ENCODE results near the gene CADM1. TPM values are rescaled to one million over a fixed set of nuclear protein-coding genes. Genes with fewer than 3 reads are reported as not detected.

The CADM1 gene
- total RNA-seq, 1 donor from 2014 or later, result not detected

GRCh38 chr11:115191761-115192160 is 312.5 kb downstream of the CADM1 start:
- DNase-seq (ENCODE audit: low spot score), result no peak
- no peaks in the 10 kb centered on the region for H3K36me3 Mint-ChIP-seq (ENCODE audit: low read depth)
- peaks cover 12% of the 10 kb centered on the region for H3K4me1 Mint-ChIP-seq (ENCODE audit: low read depth)
- no peaks in the 10 kb centered on the region for H3K9me3 Mint-ChIP-seq
- peaks cover 11% of the 10 kb centered on the region for H3K27me3 Mint-ChIP-seq (ENCODE audit: insufficient read depth)
- intact Hi-C loops (cut with micrococcal nuclease), result no loop called here
- no peak overlapping the region for H3K27ac Mint-ChIP-seq
- no peak overlapping the region for H3K4me3 Mint-ChIP-seq

GRCh38 chr11:115190196-115190595 is 314.0 kb downstream of the CADM1 start:
- peaks cover 15% of the 10 kb centered on the region for H3K27me3 Mint-ChIP-seq (ENCODE audit: insufficient read depth)
- H3K36me3 Mint-ChIP-seq (ENCODE audit: low read depth), result no peaks in the 10 kb centered on the region
- no peaks in the 10 kb centered on the region for H3K9me3 Mint-ChIP-seq
- no peak for DNase-seq (ENCODE audit: low spot score)
- H3K4me1 Mint-ChIP-seq (ENCODE audit: low read depth), result peaks cover 12% of the 10 kb centered on the region
- intact Hi-C loops (cut with micrococcal nuclease), result no loop called here
- no peak overlapping the region for H3K27ac Mint-ChIP-seq
- no peak overlapping the region for H3K4me3 Mint-ChIP-seq

- no peak for DNase-seq (ENCODE audit: low spot score)
- intact Hi-C loops (cut with micrococcal nuclease), result no loop called here
- Mint-ChIP-seq H3K4me3 (no peak overlapping the region), H3K27ac (no peak overlapping the region), H3K36me3 (ENCODE audit: low read depth) (no peaks in the 10 kb centered on the region), H3K27me3 (ENCODE audit: insufficient read depth) (peaks cover 13% of the 10 kb centered on the region), H3K9me3 (no peaks in the 10 kb centered on the region), H3K4me1 (ENCODE audit: low read depth) (peaks cover 3% of the 10 kb centered on the region)
Measured at GRCh38 chr11:115188898-115189278, 315.3 kb downstream of the CADM1 start.

GRCh38 chr11:115188188-115188897 is 315.9 kb downstream of the CADM1 start:
- Mint-ChIP-seq H3K4me1 (ENCODE audit: low read depth) (no peaks in the 10 kb centered on the region), H3K27me3 (ENCODE audit: insufficient read depth) (peaks cover 13% of the 10 kb centered on the region), H3K4me3 (no peak overlapping the region), H3K36me3 (ENCODE audit: low read depth) (no peaks in the 10 kb centered on the region), H3K27ac (no peak overlapping the region), H3K9me3 (no peaks in the 10 kb centered on the region)
- intact Hi-C loops (cut with micrococcal nuclease), result no loop called here
- DNase-seq (ENCODE audit: low spot score), result no peak

- H3K9me3 Mint-ChIP-seq, result no peaks in the 10 kb centered on the region
- intact Hi-C loops (cut with micrococcal nuclease), result no loop called here
- peaks cover 12% of the 10 kb centered on the region for H3K27me3 Mint-ChIP-seq (ENCODE audit: insufficient read depth)
- DNase-seq (ENCODE audit: low spot score), result no peak
- H3K4me3 Mint-ChIP-seq, result no peak overlapping the region
- H3K27ac Mint-ChIP-seq, result no peak overlapping the region
- no peaks in the 10 kb centered on the region for H3K4me1 Mint-ChIP-seq (ENCODE audit: low read depth)
- H3K36me3 Mint-ChIP-seq (ENCODE audit: low read depth), result no peaks in the 10 kb centered on the region
Measured at GRCh38 chr11:115185931-115186330, 318.3 kb downstream of the CADM1 start.

GRCh38 chr11:115185507-115185906 is 318.7 kb downstream of the CADM1 start:
- Mint-ChIP-seq H3K36me3 (ENCODE audit: low read depth) (no peaks in the 10 kb centered on the region), H3K4me1 (ENCODE audit: low read depth) (no peaks in the 10 kb centered on the region), H3K4me3 (no peak overlapping the region), H3K27me3 (ENCODE audit: insufficient read depth) (peaks cover 14% of the 10 kb centered on the region), H3K9me3 (no peaks in the 10 kb centered on the region), H3K27ac (no peak overlapping the region)
- intact Hi-C loops (cut with micrococcal nuclease), result no loop called here
- no peak for DNase-seq (ENCODE audit: low spot score)

- intact Hi-C loops (cut with micrococcal nuclease), result no loop called here
- DNase-seq (ENCODE audit: low spot score), result no peak
- Mint-ChIP-seq H3K4me3 (no peak overlapping the region), H3K27me3 (ENCODE audit: insufficient read depth) (peaks cover 19% of the 10 kb centered on the region), H3K36me3 (ENCODE audit: low read depth) (no peaks in the 10 kb centered on the region), H3K27ac (no peak overlapping the region), H3K9me3 (no peaks in the 10 kb centered on the region), H3K4me1 (ENCODE audit: low read depth) (no peaks in the 10 kb centered on the region)
Measured at GRCh38 chr11:115184901-115185300, 319.3 kb downstream of the CADM1 start.

- H3K36me3 Mint-ChIP-seq (ENCODE audit: low read depth), result no peaks in the 10 kb centered on the region
- peaks cover 19% of the 10 kb centered on the region for H3K27me3 Mint-ChIP-seq (ENCODE audit: insufficient read depth)
- no peaks in the 10 kb centered on the region for H3K9me3 Mint-ChIP-seq
- H3K27ac Mint-ChIP-seq, result no peak overlapping the region
- no peaks in the 10 kb centered on the region for H3K4me1 Mint-ChIP-seq (ENCODE audit: low read depth)
- no peak for DNase-seq (ENCODE audit: low spot score)
- H3K4me3 Mint-ChIP-seq, result no peak overlapping the region
- intact Hi-C loops (cut with micrococcal nuclease), result no loop called here
Measured at GRCh38 chr11:115183830-115184229, 320.4 kb downstream of the CADM1 start.

- Mint-ChIP-seq H3K9me3 (no peaks in the 10 kb centered on the region), H3K36me3 (ENCODE audit: low read depth) (no peaks in the 10 kb centered on the region), H3K4me1 (ENCODE audit: low read depth) (no peaks in the 10 kb centered on the region), H3K4me3 (no peak overlapping the region), H3K27ac (no peak overlapping the region), H3K27me3 (ENCODE audit: insufficient read depth) (peaks cover 19% of the 10 kb centered on the region)
- DNase-seq (ENCODE audit: low spot score), result no peak
- intact Hi-C loops (cut with micrococcal nuclease), result no loop called here
Measured at GRCh38 chr11:115183136-115183535, 321.1 kb downstream of the CADM1 start.

- intact Hi-C loops (cut with micrococcal nuclease), result no loop called here
- DNase-seq (ENCODE audit: low spot score), result no peak
Measured at GRCh38 chr11:115182282-115182955, 321.8 kb downstream of the CADM1 start.

GRCh38 chr11:115181538-115181937 is 322.7 kb downstream of the CADM1 start:
- intact Hi-C loops (cut with micrococcal nuclease), result no loop called here
- H3K9me3 Mint-ChIP-seq, result no peaks in the 10 kb centered on the region
- no peaks in the 10 kb centered on the region for H3K4me1 Mint-ChIP-seq (ENCODE audit: low read depth)
- no peaks in the 10 kb centered on the region for H3K36me3 Mint-ChIP-seq (ENCODE audit: low read depth)
- peaks cover 23% of the 10 kb centered on the region for H3K27me3 Mint-ChIP-seq (ENCODE audit: insufficient read depth)
- H3K4me3 Mint-ChIP-seq, result no peak overlapping the region
- no peak overlapping the region for H3K27ac Mint-ChIP-seq
- no peak for DNase-seq (ENCODE audit: low spot score)

More at GRCh38 chr11:115182282-115182955, 321.8 kb downstream of the CADM1 start:
- Mint-ChIP-seq H3K4me3 (no peak overlapping the region), H3K4me1 (ENCODE audit: low read depth) (no peaks in the 10 kb centered on the region), H3K9me3 (no peaks in the 10 kb centered on the region), H3K27ac (no peak overlapping the region), H3K36me3 (ENCODE audit: low read depth) (no peaks in the 10 kb centered on the region), H3K27me3 (ENCODE audit: insufficient read depth) (peaks cover 22% of the 10 kb centered on the region)

GRCh38 chr11:115180272-115180671 is 323.9 kb downstream of the CADM1 start:
- Mint-ChIP-seq H3K27ac (no peak overlapping the region), H3K36me3 (ENCODE audit: low read depth) (no peaks in the 10 kb centered on the region), H3K4me3 (no peak overlapping the region), H3K4me1 (ENCODE audit: low read depth) (no peaks in the 10 kb centered on the region), H3K27me3 (ENCODE audit: insufficient read depth) (peaks cover 22% of the 10 kb centered on the region), H3K9me3 (no peaks in the 10 kb centered on the region)
- no peak for DNase-seq (ENCODE audit: low spot score)
- intact Hi-C loops (cut with micrococcal nuclease), result no loop called here

GRCh38 chr11:115179636-115180035 is 324.6 kb downstream of the CADM1 start:
- Mint-ChIP-seq H3K4me1 (ENCODE audit: low read depth) (no peaks in the 10 kb centered on the region), H3K9me3 (no peaks in the 10 kb centered on the region), H3K27ac (no peak overlapping the region), H3K4me3 (no peak overlapping the region), H3K27me3 (ENCODE audit: insufficient read depth) (peaks cover 21% of the 10 kb centered on the region), H3K36me3 (ENCODE audit: low read depth) (no peaks in the 10 kb centered on the region)
- DNase-seq (ENCODE audit: low spot score), result no peak
- intact Hi-C loops (cut with micrococcal nuclease), result no loop called here
